ENCODE results near the gene FGF18.

- TF ChIP-seq, protein P1, sequence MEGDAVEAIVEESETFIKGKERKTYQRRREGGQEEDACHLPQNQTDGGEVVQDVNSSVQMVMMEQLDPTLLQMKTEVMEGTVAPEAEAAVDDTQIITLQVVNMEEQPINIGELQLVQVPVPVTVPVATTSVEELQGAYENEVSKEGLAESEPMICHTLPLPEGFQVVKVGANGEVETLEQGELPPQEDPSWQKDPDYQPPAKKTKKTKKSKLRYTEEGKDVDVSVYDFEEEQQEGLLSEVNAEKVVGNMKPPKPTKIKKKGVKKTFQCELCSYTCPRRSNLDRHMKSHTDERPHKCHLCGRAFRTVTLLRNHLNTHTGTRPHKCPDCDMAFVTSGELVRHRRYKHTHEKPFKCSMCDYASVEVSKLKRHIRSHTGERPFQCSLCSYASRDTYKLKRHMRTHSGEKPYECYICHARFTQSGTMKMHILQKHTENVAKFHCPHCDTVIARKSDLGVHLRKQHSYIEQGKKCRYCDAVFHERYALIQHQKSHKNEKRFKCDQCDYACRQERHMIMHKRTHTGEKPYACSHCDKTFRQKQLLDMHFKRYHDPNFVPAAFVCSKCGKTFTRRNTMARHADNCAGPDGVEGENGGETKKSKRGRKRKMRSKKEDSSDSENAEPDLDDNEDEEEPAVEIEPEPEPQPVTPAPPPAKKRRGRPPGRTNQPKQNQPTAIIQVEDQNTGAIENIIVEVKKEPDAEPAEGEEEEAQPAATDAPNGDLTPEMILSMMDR (IDR thresholded peaks at IDR 0.05) = no peak
- TF ChIP-seq POLR2A (IDR thresholded peaks at IDR 0.05) = no peak
Observed at GRCh38 chr5:171434874-171435273, 15.4 kb downstream of the FGF18 start.
